A549 (cell line): ENCODE results near the gene GOLGA2. TPM values are rescaled to one million over a fixed set of nuclear protein-coding genes. Genes with fewer than 3 reads are reported as not detected.

Source experiments
- ATAC-seq, 2 experiments: fragments of 200-7000 bp in 1 of 2; fragments of >200 bp in 1 of 2; cut with Nextera tagmentation in 1 of 2; cut with Tn5 transposase in 1 of 2; 3 replicates each; pipeline versions ENCODE4 v1.8.0 to v1.9.1; 2018 to 2020; ENCODE audit warnings: mild to moderate bottlenecking in 1 of 2, moderate library complexity in 1 of 2
- CTCF ChIA-PET: fragments of 300-600 bp; sonication (Branson Sonifier 250); formaldehyde crosslinking; extraction: SDS; loops from one replicate; lab custom pipeline; 2021; ENCODE audit warnings: antibody characterized with exemption, inconsistent platforms; lab: Yijun Ruan, JAX
- POLR2A ChIA-PET: fragments of 350-600 bp; formaldehyde crosslinking; extraction: SDS; loops from one replicate; lab custom pipeline; 2021; ENCODE audit warnings: antibody characterized with exemption, inconsistent platforms; lab: Yijun Ruan, JAX
- DNase-seq, 2 experiments: peaks; one replicate each; pipeline versions ENCODE4 v3.0.0 to v3.0.0-alpha.2; 2011 to 2016; ENCODE audit warnings: low read depth in 1 of 2, low spot score in 1 of 2
- FAIRE-seq: peaks from 2 replicates; lab custom pipeline; 2011; peaks lifted over from hg19 to GRCh38; lab: Jason Lieb, UNC
- H3K27ac ChIP-seq, 2 experiments: fragments of >200 bp; sonication (Bioruptor Twin); formaldehyde crosslinking; 3 replicates each; pipeline ENCODE4 v1.5.1; 2016 to 2017
- H3K4me1 ChIP-seq: fragments of >200 bp; sonication (Bioruptor Twin); formaldehyde crosslinking; 3 replicates; pipeline ENCODE4 v1.6.1; 2016
- H3K4me2 ChIP-seq: fragments of >200 bp; sonication (Bioruptor Twin); formaldehyde crosslinking; 3 replicates; pipeline ENCODE4 v1.6.1; 2016
- H3K4me3 ChIP-seq: fragments of >200 bp; sonication (Bioruptor Twin); formaldehyde crosslinking; 3 replicates; pipeline ENCODE4 v1.5.1; 2016
- H3K9me3 ChIP-seq: fragments of >200 bp; sonication (Bioruptor Twin); formaldehyde crosslinking; 3 replicates; pipeline ENCODE4 v1.6.1; 2016
- CBX8 ChIP-seq: fragments of 200-600 bp; sonication (generic); IDR thresholded peaks from 2 replicates; pipeline ENCODE4 v1.6.1; 2016
- CHD2 ChIP-seq: fragments of 150-350 bp; IDR thresholded peaks from 2 replicates; pipeline ENCODE4 v1.6.1; 2014; ENCODE audit warnings: low read length; ENCODE audit not compliant: partially characterized antibody
- CTCF ChIP-seq: fragments of >200 bp; sonication (Bioruptor Twin); formaldehyde crosslinking; IDR thresholded peaks from 3 replicates; pipeline ENCODE4 v1.5.1; 2016
- EHF ChIP-seq: fragments of 250-450 bp; sonication (Bioruptor Pico); IDR thresholded peaks from 2 replicates; pipeline ENCODE4 v1.5.0; 2020; ENCODE audit warnings: mild to moderate bottlenecking
- EHMT2 ChIP-seq: fragments of 200-600 bp; sonication (generic); IDR thresholded peaks from 2 replicates; pipeline ENCODE4 v1.6.1; 2016; ENCODE audit warnings: antibody characterized with exemption, low read depth, mild to moderate bottlenecking, moderate library complexity
- ELK1 ChIP-seq: fragments of 150-350 bp; IDR thresholded peaks from 2 replicates; pipeline ENCODE4 v1.6.1; 2014; ENCODE audit warnings: low read depth, mild to moderate bottlenecking, low read length
- ESRRA ChIP-seq: fragments of 150-350 bp; IDR thresholded peaks from 2 replicates; pipeline ENCODE4 v1.6.1; 2014; ENCODE audit warnings: mild to moderate bottlenecking, low read length, borderline replicate concordance
- FOSB ChIP-seq: fragments of 250-450 bp; sonication (Bioruptor Pico); IDR thresholded peaks from 2 replicates; pipeline ENCODE4 v1.5.0; 2020; ENCODE audit warnings: mild to moderate bottlenecking, moderate library complexity
- FOXS1 ChIP-seq: fragments of 250-450 bp; sonication (Bioruptor Pico); IDR thresholded peaks from 2 replicates; pipeline ENCODE4 v1.5.0; 2020; ENCODE audit warnings: mild to moderate bottlenecking, moderate library complexity
- GATA3 ChIP-seq: IDR thresholded peaks from 2 replicates; pipeline ENCODE4 v1.6.1; 2012; ENCODE audit warnings: borderline replicate concordance
- MYC ChIP-seq: IDR thresholded peaks from 2 replicates; pipeline ENCODE4 v1.6.1; 2012; ENCODE audit warnings: mild to moderate bottlenecking, inconsistent platforms, low read length, improper control_type of control experiment, borderline replicate concordance
- PBX3 ChIP-seq: IDR thresholded peaks from 2 replicates; pipeline ENCODE4 v1.6.1; 2012
- PHF8 ChIP-seq: fragments of 200-600 bp; sonication (generic); IDR thresholded peaks from 2 replicates; pipeline ENCODE4 v1.6.1; 2016; ENCODE audit warnings: low read depth, mild to moderate bottlenecking, antibody characterized with exemption, moderate library complexity, borderline replicate concordance
- POLR2A ChIP-seq: IDR thresholded peaks from 2 replicates; pipeline ENCODE4 v1.6.1; 2012; ENCODE audit warnings: mild to moderate bottlenecking, low read length
- POLR2AphosphoS2 ChIP-seq: conservative IDR thresholded peaks from 2 replicates; pipeline ENCODE4 v1.6.1; 2012; ENCODE audit warnings: low read length, improper control_type of control experiment, inconsistent platforms
- RCOR1 ChIP-seq: fragments of 150-350 bp; IDR thresholded peaks from 2 replicates; pipeline ENCODE4 v1.6.1; 2014; ENCODE audit warnings: antibody characterized with exemption, low read length, low read depth
- SREBF2 ChIP-seq: fragments of 450-650 bp; IDR thresholded peaks from 2 replicates; pipeline ENCODE4 v1.6.1; 2014; ENCODE audit warnings: mild to moderate bottlenecking, moderate library complexity
- TFCP2L1 ChIP-seq: fragments of 250-450 bp; sonication (Bioruptor Pico); IDR thresholded peaks from 2 replicates; pipeline ENCODE4 v1.5.0; 2021; ENCODE audit warnings: mild to moderate bottlenecking
- ZSCAN20 ChIP-seq: fragments of 250-450 bp; sonication (Bioruptor Pico); IDR thresholded peaks from 2 replicates; pipeline ENCODE4 v1.8.0; 2022; ENCODE audit warnings: mild to moderate bottlenecking, moderate library complexity
- WGBS: methylation state at CpG from one replicate; pipeline ENCODE4 v1.1.6; 2017; ENCODE audit errors: missing lambda C conversion rate; 5-methylcytosine and 5-hydroxymethylcytosine counted together
- polyA plus RNA-seq, 4 experiments: library from polyadenylated mRNA; depleted of rRNA in 3 of 4; stranded (reverse); fragments of >200 nt; fragmentation: RNase III in 1 of 4; extraction: RNeasy Plus Mini Kit Qiagen cat#74134 plus additional on column Dnase treatment in 1 of 4; gene quantifications; 2 replicates in 3 of 4; 3 replicates in 1 of 4; pipeline ENCODE4 v1.2.3, GENCODE V29; 2011 to 2017

GOLGA2 gene
- polyA plus RNA-seq, 2 of the 4 experiments (the other 2 are of a cell fraction), result 55.3 to 60.1 TPM

GRCh38 chr9:128244837-128245231 lies 31.0 kb downstream of the GOLGA2 start (continued):
- TF ChIP-seq CTCF (no peak), FOXS1 (CRISPR knock-in tag) (no peak), MYC (no peak), EHMT2 (no peak), ESRRA (no peak), EHF (CRISPR knock-in tag) (no peak), PHF8 (no peak), POLR2AphosphoS2 (no peak), CBX8 (no peak), PBX3 (no peak)

GRCh38 chr9:128244091-128244836 lies 31.5 kb downstream of the GOLGA2 start:
- POLR2A ChIA-PET, result no interaction called here
- CTCF ChIA-PET, result interaction anchor here (3.2 kb wide), 1 partner anchor 11 kb away, joined by 21 read pairs; no protein-coding TSS in a partner anchor
- WGBS, result 91% methylated on average over 8 of the region's 13 CpGs
- FAIRE-seq (no peak), DNase-seq (no peak), ATAC-seq (no peak)
- TF ChIP-seq MYC (no peak), CTCF (no peak), RCOR1 (no peak), ELK1 (no peak), CHD2 (no peak), POLR2A (no peak), SREBF2 (no peak), TFCP2L1 (no peak), EHF (CRISPR knock-in tag) (no peak), FOSB (CRISPR knock-in tag) (no peak), GATA3 (no peak), ZSCAN20 (CRISPR knock-in tag) (no peak)
- Histone ChIP-seq H3K9me3 (no peaks in the 10 kb centered on the region), H3K4me3 (no peak overlapping the region), H3K27ac (no peak overlapping the region), H3K4me2 (no peak overlapping the region), H3K4me1 (no peaks in the 10 kb centered on the region)
